ENCODE measurements around the gene UVRAG.

DNA sequence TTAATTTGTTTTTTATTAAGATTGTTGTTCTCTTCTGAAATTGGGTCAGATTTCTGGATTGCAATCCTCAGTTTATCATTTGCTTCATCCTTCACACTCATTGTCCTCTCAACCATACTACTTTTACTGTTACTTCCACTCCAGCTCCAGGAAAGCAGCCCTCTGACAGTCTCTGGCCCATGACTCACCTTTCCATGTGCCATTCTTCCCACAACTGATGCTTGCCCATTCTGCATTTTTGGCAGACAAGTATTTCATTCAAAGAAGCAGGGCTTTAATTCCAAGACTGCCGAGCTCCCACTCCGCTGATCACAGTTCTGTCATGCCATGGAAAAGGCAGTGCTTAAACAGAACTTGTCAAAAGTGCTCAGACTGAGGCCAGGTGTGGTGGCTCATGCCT lies 252.1 kb downstream of the UVRAG start:
- TF ChIP-seq, protein P1, sequence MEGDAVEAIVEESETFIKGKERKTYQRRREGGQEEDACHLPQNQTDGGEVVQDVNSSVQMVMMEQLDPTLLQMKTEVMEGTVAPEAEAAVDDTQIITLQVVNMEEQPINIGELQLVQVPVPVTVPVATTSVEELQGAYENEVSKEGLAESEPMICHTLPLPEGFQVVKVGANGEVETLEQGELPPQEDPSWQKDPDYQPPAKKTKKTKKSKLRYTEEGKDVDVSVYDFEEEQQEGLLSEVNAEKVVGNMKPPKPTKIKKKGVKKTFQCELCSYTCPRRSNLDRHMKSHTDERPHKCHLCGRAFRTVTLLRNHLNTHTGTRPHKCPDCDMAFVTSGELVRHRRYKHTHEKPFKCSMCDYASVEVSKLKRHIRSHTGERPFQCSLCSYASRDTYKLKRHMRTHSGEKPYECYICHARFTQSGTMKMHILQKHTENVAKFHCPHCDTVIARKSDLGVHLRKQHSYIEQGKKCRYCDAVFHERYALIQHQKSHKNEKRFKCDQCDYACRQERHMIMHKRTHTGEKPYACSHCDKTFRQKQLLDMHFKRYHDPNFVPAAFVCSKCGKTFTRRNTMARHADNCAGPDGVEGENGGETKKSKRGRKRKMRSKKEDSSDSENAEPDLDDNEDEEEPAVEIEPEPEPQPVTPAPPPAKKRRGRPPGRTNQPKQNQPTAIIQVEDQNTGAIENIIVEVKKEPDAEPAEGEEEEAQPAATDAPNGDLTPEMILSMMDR (IDR thresholded peaks at IDR 0.05 in 4 of 5, conservative IDR thresholded peaks at IDR 0.05 in 1 of 5), result no peak
- no peak for TF ChIP-seq POLR2A (IDR thresholded peaks at IDR 0.05)

Measured in gastrocnemius medialis (tissue), 4 donors.